GM13976 (cell line): ENCODE measurements around the gene STAC2.

Source experiments
- DNase-seq: peaks from one replicate; pipeline ENCODE4 v3.0.0; 2012; ENCODE audit warnings: low spot score
- CTCF ChIP-seq: IDR thresholded peaks from 2 replicates; pipeline ENCODE4 v1.5.1; 2012; ENCODE audit warnings: borderline replicate concordance, mild to moderate bottlenecking; ENCODE audit not compliant: insufficient read depth; ENCODE audit errors: extremely low read depth, missing control alignments, control extremely low read depth
- in situ Hi-C: fragments of 300-500 bp; cut with MboI; formaldehyde crosslinking; loops from one replicate; pipeline ENCODE4 v1.12.0; 2022; ENCODE audit warnings: low sequenced_read_pairs, mixed read lengths, inconsistent platforms; ENCODE audit not compliant: unreplicated experiment

The STAC2 gene

GRCh38 chr17:39165178-39165840 lies 60.4 kb downstream of the STAC2 start:
- DNase-seq = no peak
- in situ Hi-C loops = no loop called here
- peak; percentile 7 for TF ChIP-seq CTCF

- peak; percentile 71 for TF ChIP-seq CTCF
- in situ Hi-C loops = no loop called here
- DNase-seq = peak; percentile 97
Measured at GRCh38 chr17:39164675-39165143, 61.0 kb downstream of the STAC2 start.

- no peak for TF ChIP-seq CTCF
- DNase-seq = no peak
- in situ Hi-C loops = no loop called here
Measured at GRCh38 chr17:39161962-39162361, 63.8 kb downstream of the STAC2 start.
